Stimulated activated naive CD8-positive, alpha-beta T cell treated with anti-CD3 and anti-CD28 coated beads, Interleukin-15, amount 100 ng/mL, for 72 hours (primary cell): Measurements from ENCODE around the gene SYCP3.

ENCODE experiments used
- ATAC-seq: fragments of 150-1000 bp; cut with Tn5 transposase; 2 replicates; pipeline ENCODE4 v1.10.0; 2021; ENCODE audit warnings: mild to moderate bottlenecking, moderate library complexity
- DNase-seq, 2 donors: peaks; one replicate each; pipeline ENCODE4 v3.0.0; 2021 to 2022
- H3K27ac Mint-ChIP-seq, 2 donors: one replicate each; pipeline ENCODE4 v1.8.0; 2022; ENCODE audit warnings: mild to moderate bottlenecking in 2 of 2, mixed read lengths in 2 of 2, moderate library complexity in 2 of 2
- H3K27me3 Mint-ChIP-seq: one replicate; pipeline ENCODE4 v1.8.0; 2022; ENCODE audit warnings: mixed read lengths
- H3K4me1 Mint-ChIP-seq: one replicate; pipeline ENCODE4 v1.8.0; 2022; ENCODE audit warnings: mild to moderate bottlenecking, mixed read lengths
- H3K4me3 Mint-ChIP-seq, 2 donors: one replicate each; pipeline ENCODE4 v1.8.0; 2022; ENCODE audit warnings: mild to moderate bottlenecking in 2 of 2, mixed read lengths in 2 of 2, moderate library complexity in 1 of 2
- H3K9me3 Mint-ChIP-seq, 2 donors: one replicate each; pipeline ENCODE4 v1.8.0; 2022; ENCODE audit warnings: mixed read lengths in 2 of 2

Gene SYCP3

GRCh38 chr12:101706403-101706802 lies 32.9 kb downstream of the SYCP3 start:
- no peaks in the 10 kb centered on the region for H3K27me3 Mint-ChIP-seq
- no peak overlapping the region for H3K27ac Mint-ChIP-seq
- ATAC-seq (no peak), DNase-seq (no peak)
- H3K4me3 Mint-ChIP-seq: no peak overlapping the region
- peaks cover 28% of the 10 kb centered on the region for H3K4me1 Mint-ChIP-seq
- no peaks in the 10 kb centered on the region for H3K9me3 Mint-ChIP-seq

GRCh38 chr12:101703487-101703886 lies 35.8 kb downstream of the SYCP3 start:
- Mint-ChIP-seq H3K4me1 (peaks cover 32% of the 10 kb centered on the region), H3K9me3 (no peaks in the 10 kb centered on the region), H3K27ac (no peak overlapping the region), H3K27me3 (no peaks in the 10 kb centered on the region), H3K4me3 (no peak overlapping the region)
- DNase-seq (no peak), ATAC-seq (no peak)

- Mint-ChIP-seq H3K4me1 (peaks cover 51% of the 10 kb centered on the region), H3K4me3 (no peak overlapping the region), H3K27me3 (no peaks in the 10 kb centered on the region), H3K9me3 (no peaks in the 10 kb centered on the region), H3K27ac (no peak overlapping the region)
- ATAC-seq (no peak), DNase-seq (no peak)
These were observed 38.9 kb downstream of the SYCP3 start for GRCh38 chr12:101700299-101700820.

DNA sequence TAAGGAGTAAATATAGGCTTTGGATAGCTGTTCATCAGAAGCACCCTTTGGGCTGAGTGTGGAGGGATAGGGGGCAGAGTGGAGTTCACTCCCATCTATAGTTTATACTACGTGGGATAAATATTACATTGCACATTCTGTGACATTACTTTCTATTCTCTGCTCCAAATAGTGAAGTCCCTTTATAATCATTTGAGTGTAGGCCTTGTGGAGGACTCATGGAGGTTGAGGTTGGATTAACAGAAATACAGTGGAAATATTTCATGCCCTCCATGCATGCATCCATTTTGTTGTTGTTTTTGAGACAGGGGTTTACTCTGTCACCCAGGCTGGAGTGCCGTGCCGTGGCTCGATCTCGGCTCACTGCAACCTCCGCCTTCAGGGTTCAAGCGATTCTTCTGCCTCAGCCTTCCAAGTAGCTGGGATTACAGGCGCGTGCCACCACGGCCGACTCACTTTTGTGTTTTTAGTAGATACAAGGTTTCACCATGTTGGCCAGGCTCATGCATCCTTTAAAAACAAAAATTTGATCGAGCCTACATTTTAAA lies 40.4 kb downstream of the SYCP3 start:
- Mint-ChIP-seq H3K4me1 (peaks cover 54% of the 10 kb centered on the region), H3K4me3 (peak overlapping the region; percentile 89 to 94), H3K9me3 (no peaks in the 10 kb centered on the region), H3K27ac (peak overlapping the region in 1 of 2 donors; percentile 93), H3K27me3 (no peaks in the 10 kb centered on the region)
- DNase-seq (peak in 1 of 2 donors; percentile 14), ATAC-seq (no peak)

DNA sequence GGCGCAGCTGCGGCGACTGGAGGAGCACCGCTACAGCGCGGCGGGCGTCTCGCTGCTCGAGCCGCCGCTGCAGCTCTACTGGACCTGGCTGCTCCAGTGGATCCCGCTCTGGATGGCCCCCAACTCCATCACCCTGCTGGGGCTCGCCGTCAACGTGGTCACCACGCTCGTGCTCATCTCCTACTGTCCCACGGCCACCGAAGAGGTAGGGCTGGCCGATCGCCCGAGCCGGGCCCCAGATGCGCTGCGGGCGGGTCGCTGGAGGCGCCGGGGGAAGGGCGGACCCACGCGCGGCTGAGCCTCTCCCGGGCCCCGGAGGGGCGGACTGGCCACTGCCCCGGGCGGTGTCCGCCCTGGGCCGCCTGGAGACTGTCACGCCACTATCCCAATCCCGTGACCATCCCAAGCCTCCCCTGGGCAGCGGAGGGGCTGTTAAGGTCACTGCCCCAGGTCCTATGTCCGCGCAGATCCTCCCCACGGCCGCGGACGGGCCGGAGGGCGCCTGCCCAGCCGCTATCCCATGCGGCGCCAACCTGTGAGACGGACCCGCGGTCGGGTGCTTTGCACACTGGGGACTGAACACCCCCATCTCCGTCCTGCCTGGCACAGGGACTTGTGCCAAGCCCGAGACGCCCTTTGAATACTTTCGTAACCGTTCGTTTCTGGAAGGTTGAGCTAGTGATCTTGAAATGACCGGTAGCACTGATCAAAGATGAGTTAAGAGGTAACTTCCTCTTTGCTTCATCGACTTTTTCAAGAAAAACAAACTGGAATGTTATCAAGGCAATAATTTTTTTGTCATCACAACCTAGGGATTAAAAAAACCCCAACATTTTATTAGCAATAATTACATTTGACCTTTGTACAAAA lies 41.1 kb downstream of the SYCP3 start:
- peak; percentile 45 for ATAC-seq
- peak in 1 of 2 donors; percentile 12 for DNase-seq
- Mint-ChIP-seq H3K27me3 (no peaks in the 10 kb centered on the region), H3K4me3 (peak overlapping the region; percentile 89 to 94), H3K4me1 (peaks cover 50% of the 10 kb centered on the region), H3K27ac (peak overlapping the region; percentile 87 to 93), H3K9me3 (no peaks in the 10 kb centered on the region)

GRCh38 chr12:101697197-101697929 lies 41.9 kb downstream of the SYCP3 start, which contains the start of gene CHPT1:
TSS of gene CHPT1 (plus strand) at chr12:101697640. CDS start at chr12:101697862, 222 bp downstream.
- ATAC-seq: peak; percentile 79
- no peaks in the 10 kb centered on the region for H3K27me3 Mint-ChIP-seq
- peaks cover 43% of the 10 kb centered on the region for H3K4me1 Mint-ChIP-seq
- no peaks in the 10 kb centered on the region for H3K9me3 Mint-ChIP-seq
- peak; percentile 64 to 71 for DNase-seq
- H3K4me3 Mint-ChIP-seq: peak within 1 kb of the TSS; percentile 89 to 94
- H3K27ac Mint-ChIP-seq: peak within 1 kb of the TSS; percentile 88 to 93

- DNase-seq (peak in 1 of 2 donors; percentile 11), ATAC-seq (peak; percentile 22)
- H3K9me3 Mint-ChIP-seq: no peaks in the 10 kb centered on the region
- H3K4me1 Mint-ChIP-seq: peaks cover 43% of the 10 kb centered on the region
- H3K27ac Mint-ChIP-seq: peak overlapping the region; percentile 86 to 89
- peak overlapping the region; percentile 86 to 89 for H3K4me3 Mint-ChIP-seq
- no peaks in the 10 kb centered on the region for H3K27me3 Mint-ChIP-seq
These were observed 42.7 kb downstream of the SYCP3 start for GRCh38 chr12:101696251-101697196.

DNA sequence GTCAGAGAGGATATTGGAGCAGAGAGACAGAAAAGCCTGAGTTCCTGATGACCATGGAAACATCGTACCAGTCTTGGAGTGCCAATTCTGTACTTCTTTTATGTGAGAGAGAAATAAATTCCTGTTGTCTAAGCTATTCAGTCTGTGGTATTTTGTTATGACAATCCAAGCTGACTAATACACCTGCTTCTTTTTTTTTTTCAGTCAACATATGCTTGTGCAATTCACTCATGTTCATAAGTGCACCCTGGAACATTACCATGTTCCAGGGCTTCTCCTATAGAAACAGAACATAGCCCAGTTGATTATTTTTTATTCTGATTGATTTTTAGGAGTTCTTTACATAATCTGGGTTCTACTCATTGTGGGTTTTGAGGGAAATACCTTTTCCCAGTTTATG lies 43.6 kb downstream of the SYCP3 start:
- Mint-ChIP-seq H3K27me3 (no peaks in the 10 kb centered on the region), H3K4me1 (peaks cover 43% of the 10 kb centered on the region), H3K27ac (no peak overlapping the region), H3K9me3 (no peaks in the 10 kb centered on the region), H3K4me3 (no peak overlapping the region)
- DNase-seq (no peak), ATAC-seq (no peak)

DNA sequence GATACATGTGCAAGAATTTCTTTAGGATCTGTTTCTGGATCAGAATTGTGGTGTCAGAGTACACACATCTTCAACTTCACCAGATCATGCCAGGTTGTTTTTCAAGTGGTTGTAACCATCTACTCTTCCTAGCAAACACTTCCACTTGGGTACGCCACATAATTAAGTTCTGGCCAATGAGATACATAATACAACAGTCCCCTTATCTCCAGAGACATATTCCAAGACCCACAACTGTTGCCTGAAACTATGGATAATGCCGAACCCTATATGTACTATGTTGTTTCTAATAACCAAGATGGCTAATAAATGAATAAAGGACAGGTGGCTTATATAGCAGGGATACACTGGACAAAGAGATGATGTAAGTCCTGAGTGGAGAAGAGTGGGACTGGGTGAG lies 44.3 kb downstream of the SYCP3 start:
- Mint-ChIP-seq H3K27me3 (no peaks in the 10 kb centered on the region), H3K27ac (peak overlapping the region in 1 of 2 donors; percentile 30)
- no peak for ATAC-seq

DNA sequence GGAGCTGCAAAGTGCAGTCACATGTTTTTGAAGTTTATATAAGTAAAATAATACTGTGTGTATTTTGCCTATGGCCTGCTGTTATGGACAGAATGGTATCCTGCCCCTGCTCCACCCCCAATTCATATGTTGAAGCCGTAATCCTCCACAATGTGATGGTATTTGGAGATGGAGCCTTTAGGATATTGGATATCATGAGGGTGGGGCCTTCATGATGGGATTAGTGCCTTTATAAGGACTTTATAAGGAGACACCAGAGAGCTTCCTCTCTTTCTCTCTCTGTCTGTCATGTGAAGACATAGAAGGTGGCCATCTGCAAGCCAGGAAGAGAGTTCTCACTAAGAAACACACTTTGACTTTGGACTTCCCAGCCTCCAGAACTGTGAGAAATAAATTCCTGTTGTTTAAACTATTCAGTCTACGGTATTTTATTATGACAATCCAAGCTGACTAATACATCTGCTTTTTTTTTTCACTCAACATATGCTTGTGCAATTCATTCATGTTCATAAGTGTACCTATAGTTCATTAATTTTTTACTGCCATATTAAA lies 44.9 kb downstream of the SYCP3 start:
- Mint-ChIP-seq H3K9me3 (no peaks in the 10 kb centered on the region), H3K4me1 (peaks cover 31% of the 10 kb centered on the region), H3K27me3 (no peaks in the 10 kb centered on the region), H3K27ac (no peak overlapping the region), H3K4me3 (no peak overlapping the region)
- DNase-seq: no peak
- ATAC-seq: no peak

More for the DNA sequence above, 44.3 kb downstream of the SYCP3 start:
- no peak for DNase-seq
- Mint-ChIP-seq H3K4me3 (no peak overlapping the region), H3K4me1 (peaks cover 37% of the 10 kb centered on the region), H3K9me3 (no peaks in the 10 kb centered on the region)

GRCh38 chr12:101691503-101692096 lies 47.7 kb downstream of the SYCP3 start:
- Mint-ChIP-seq H3K9me3 (no peaks in the 10 kb centered on the region), H3K27ac (no peak overlapping the region), H3K27me3 (no peaks in the 10 kb centered on the region), H3K4me1 (peaks cover 15% of the 10 kb centered on the region), H3K4me3 (no peak overlapping the region)
- no peak for DNase-seq
- ATAC-seq: no peak

- no peaks in the 10 kb centered on the region for H3K27me3 Mint-ChIP-seq
- ATAC-seq (no peak), DNase-seq (no peak)
- H3K27ac Mint-ChIP-seq: no peak overlapping the region
- H3K4me3 Mint-ChIP-seq: no peak overlapping the region
- H3K9me3 Mint-ChIP-seq: no peaks in the 10 kb centered on the region
- H3K4me1 Mint-ChIP-seq: peaks cover 6% of the 10 kb centered on the region
These were observed 48.6 kb downstream of the SYCP3 start for GRCh38 chr12:101690544-101691098.

GRCh38 chr12:101686176-101686575 lies 53.1 kb downstream of the SYCP3 start:
- H3K4me1 Mint-ChIP-seq: no peaks in the 10 kb centered on the region
- DNase-seq (no peak), ATAC-seq (no peak)
- H3K9me3 Mint-ChIP-seq: no peaks in the 10 kb centered on the region
- H3K27me3 Mint-ChIP-seq: no peaks in the 10 kb centered on the region
- H3K27ac Mint-ChIP-seq: no peak overlapping the region
- H3K4me3 Mint-ChIP-seq: no peak overlapping the region

DNA sequence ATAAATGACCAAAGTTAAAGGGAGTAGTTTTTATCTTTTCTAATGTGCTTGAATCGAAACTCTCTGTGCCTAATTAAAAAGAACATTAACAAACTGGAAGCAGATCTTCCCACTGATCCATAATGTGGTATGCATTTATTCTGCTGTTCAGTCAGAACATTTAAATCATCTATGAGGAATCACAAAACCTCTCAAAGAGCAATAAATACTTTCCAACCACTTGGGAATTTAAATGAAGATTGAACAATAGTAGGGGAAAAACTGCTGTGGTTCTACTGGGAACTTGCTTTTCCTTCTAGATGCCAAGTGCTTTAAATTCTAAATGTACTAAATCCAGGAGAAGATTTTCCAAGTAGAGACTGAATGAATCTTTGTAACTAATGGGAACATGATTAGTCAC lies 54.2 kb downstream of the SYCP3 start:
- no peak for DNase-seq
- H3K27me3 Mint-ChIP-seq: no peaks in the 10 kb centered on the region
- no peaks in the 10 kb centered on the region for H3K9me3 Mint-ChIP-seq

More for the DNA sequence above, 54.2 kb downstream of the SYCP3 start:
- ATAC-seq: no peak
- no peak overlapping the region for H3K4me3 Mint-ChIP-seq
- H3K27ac Mint-ChIP-seq: no peak overlapping the region
- H3K4me1 Mint-ChIP-seq: no peaks in the 10 kb centered on the region
